NCI-H2029 treated with DMSO at 0.1 percent for 48 hours (cell line): Measurements from ENCODE around the gene B4GALNT1.

Experiments used
- DNase-seq: peaks from one replicate; lab custom pipeline; 2025; lab: John Stamatoyannopoulos, UW

The B4GALNT1 gene

GRCh38 chr12:57584050-57584449 is 49.0 kb downstream of the B4GALNT1 start:
- DNase-seq, result no peak

GRCh38 chr12:57583008-57583831 is 49.8 kb downstream of the B4GALNT1 start:
- peak; percentile 45 for DNase-seq

GRCh38 chr12:57582440-57582839 is 50.6 kb downstream of the B4GALNT1 start:
- DNase-seq, result no peak

GRCh38 chr12:57581802-57582201 is 51.2 kb downstream of the B4GALNT1 start:
- DNase-seq, result no peak

GRCh38 chr12:57580466-57580795 is 52.6 kb downstream of the B4GALNT1 start:
- DNase-seq, result no peak

GRCh38 chr12:57579677-57580465 is 53.1 kb downstream of the B4GALNT1 start:
- no peak for DNase-seq

- DNase-seq, result no peak
These were observed 54.0 kb downstream of the B4GALNT1 start for GRCh38 chr12:57579011-57579410.

GRCh38 chr12:57577981-57578758 is 54.8 kb downstream of the B4GALNT1 start:
- DNase-seq, result no peak

- no peak for DNase-seq
These were observed 56.3 kb downstream of the B4GALNT1 start for GRCh38 chr12:57576613-57577160.
